Activated CD4-positive, alpha-beta memory T cell treated with anti-CD3 and anti-CD28 coated beads for 36 hours (primary cell): ENCODE measurements around the gene TMEM106C. TPM values are rescaled to one million over a fixed set of nuclear protein-coding genes. Genes with fewer than 3 reads are reported as not detected.

Source experiments
- CTCF ChIA-PET: fragments of 350-600 bp; sonication (Branson Sonifier 250); formaldehyde crosslinking; loops from one replicate; lab custom pipeline; 2021; ENCODE audit warnings: antibody characterized with exemption, inconsistent platforms; lab: Charles Lee
- POLR2A ChIA-PET: fragments of 350-600 bp; sonication (Branson Sonifier 250); formaldehyde crosslinking; loops from one replicate; lab custom pipeline; 2021; ENCODE audit warnings: antibody characterized with exemption; lab: Charles Lee
- DNase-seq: peaks from one replicate; pipeline ENCODE4 v3.0.0-alpha.2; 2020
- H3K27ac Mint-ChIP-seq: one replicate; pipeline ENCODE4 v1.8.0; 2021; ENCODE audit warnings: mixed read lengths
- H3K27me3 Mint-ChIP-seq: one replicate; pipeline ENCODE4 v1.8.0; 2021; ENCODE audit warnings: mixed read lengths
- H3K36me3 Mint-ChIP-seq: one replicate; pipeline ENCODE4 v1.8.0; 2021; ENCODE audit warnings: mixed read lengths
- H3K4me1 Mint-ChIP-seq: one replicate; pipeline ENCODE4 v1.8.0; 2021; ENCODE audit warnings: low read depth, mixed read lengths
- H3K4me3 Mint-ChIP-seq: one replicate; pipeline ENCODE4 v1.8.0; 2021; ENCODE audit warnings: mild to moderate bottlenecking, mixed read lengths
- H3K9me3 Mint-ChIP-seq: one replicate; pipeline ENCODE4 v1.8.0; 2021; ENCODE audit warnings: mixed read lengths
- intact Hi-C: fragments of 100-400 bp; cut with micrococcal nuclease; formaldehyde crosslinking; loops from one replicate; pipeline ENCODE4 v1.15.1; 2023
- total RNA-seq, 2 experiments: library from RNA; stranded (reverse); gene quantifications; one replicate each; pipeline ENCODE4 v1.2.3, GENCODE V29; 2021

TMEM106C gene
- total RNA-seq, 2 experiments from 2014 or later = 179 to 182 TPM

GRCh38 chr12:48013287-48013686 is 49.9 kb downstream of the TMEM106C start:
- peaks cover 26% of the 10 kb centered on the region for H3K27me3 Mint-ChIP-seq
- no peak overlapping the region for H3K27ac Mint-ChIP-seq

DNA sequence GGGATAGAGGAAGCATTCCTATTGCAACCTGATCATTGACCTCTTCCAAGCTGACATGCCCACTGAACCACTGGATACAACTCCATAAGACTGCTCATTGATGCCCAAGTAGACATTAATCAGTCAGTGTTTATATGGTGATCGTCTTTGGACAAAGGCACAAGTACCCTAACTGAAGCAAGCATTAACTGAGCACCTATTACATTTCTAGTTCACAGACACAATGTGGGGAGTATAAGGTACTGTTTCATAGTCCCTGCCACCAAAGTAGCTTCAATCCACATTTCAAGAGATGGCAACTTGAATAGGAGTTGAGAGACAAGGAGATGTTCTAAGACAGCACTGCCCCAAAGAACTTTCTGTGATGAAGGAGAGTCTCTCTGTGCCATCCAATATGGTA is 51.7 kb downstream of the TMEM106C start:
- ChIA-PET POLR2A (no interaction called here), CTCF (no interaction called here)
- intact Hi-C loops = no loop called here
- Mint-ChIP-seq H3K27me3 (peaks cover 13% of the 10 kb centered on the region), H3K27ac (no peak overlapping the region), H3K9me3 (no peaks in the 10 kb centered on the region), H3K4me3 (no peak overlapping the region), H3K36me3 (no peaks in the 10 kb centered on the region), H3K4me1 (no peaks in the 10 kb centered on the region)
- DNase-seq = no peak

More at GRCh38 chr12:48013287-48013686, 49.9 kb downstream of the TMEM106C start:
- CTCF ChIA-PET = no interaction called here
- intact Hi-C loops = no loop called here
- POLR2A ChIA-PET = no interaction called here
- no peak for DNase-seq
- H3K36me3 Mint-ChIP-seq = no peaks in the 10 kb centered on the region
- no peaks in the 10 kb centered on the region for H3K9me3 Mint-ChIP-seq
- no peak overlapping the region for H3K4me3 Mint-ChIP-seq
- H3K4me1 Mint-ChIP-seq = no peaks in the 10 kb centered on the region

DNA sequence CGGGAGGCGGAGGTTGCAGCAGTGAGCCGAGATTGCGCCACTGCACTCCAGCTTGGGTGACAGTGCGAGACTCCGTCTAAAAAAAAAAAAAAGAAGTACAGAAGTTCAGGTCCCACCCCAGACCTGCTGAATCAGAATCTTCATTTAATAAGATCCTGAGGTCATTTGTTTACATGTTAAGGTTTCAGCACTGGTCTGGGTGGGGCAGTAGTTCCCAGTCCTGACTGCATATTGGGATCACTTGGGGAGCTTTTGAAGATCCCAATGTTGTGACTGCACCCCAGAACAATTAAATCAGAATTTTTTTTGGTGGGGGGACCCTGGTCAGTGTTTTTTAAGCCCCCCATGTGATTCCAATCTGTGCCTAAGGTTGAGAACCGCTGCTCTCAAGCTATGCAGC is 52.6 kb downstream of the TMEM106C start:
- no peak for DNase-seq
- no peaks in the 10 kb centered on the region for H3K9me3 Mint-ChIP-seq
- H3K27ac Mint-ChIP-seq = no peak overlapping the region
- no peak overlapping the region for H3K4me3 Mint-ChIP-seq
- ChIA-PET POLR2A (interaction anchor here (0.6 kb wide), 1 partner anchor 735 kb away, joined by 3 read pairs; no protein-coding TSS in a partner anchor), CTCF (no interaction called here)
- peaks cover 11% of the 10 kb centered on the region for H3K27me3 Mint-ChIP-seq
- H3K4me1 Mint-ChIP-seq = no peaks in the 10 kb centered on the region
- H3K36me3 Mint-ChIP-seq = no peaks in the 10 kb centered on the region
- intact Hi-C loops = no loop called here

GRCh38 chr12:48016373-48017020 is 53.1 kb downstream of the TMEM106C start:
- Mint-ChIP-seq H3K4me1 (no peaks in the 10 kb centered on the region), H3K4me3 (no peak overlapping the region), H3K9me3 (no peaks in the 10 kb centered on the region), H3K27ac (no peak overlapping the region), H3K36me3 (no peaks in the 10 kb centered on the region), H3K27me3 (peaks cover 9% of the 10 kb centered on the region)
- ChIA-PET POLR2A (interaction anchor here (0.6 kb wide), 1 partner anchor 734 kb away, joined by 3 read pairs; no protein-coding TSS in a partner anchor), CTCF (no interaction called here)
- intact Hi-C loops = no loop called here
- DNase-seq = no peak

DNA sequence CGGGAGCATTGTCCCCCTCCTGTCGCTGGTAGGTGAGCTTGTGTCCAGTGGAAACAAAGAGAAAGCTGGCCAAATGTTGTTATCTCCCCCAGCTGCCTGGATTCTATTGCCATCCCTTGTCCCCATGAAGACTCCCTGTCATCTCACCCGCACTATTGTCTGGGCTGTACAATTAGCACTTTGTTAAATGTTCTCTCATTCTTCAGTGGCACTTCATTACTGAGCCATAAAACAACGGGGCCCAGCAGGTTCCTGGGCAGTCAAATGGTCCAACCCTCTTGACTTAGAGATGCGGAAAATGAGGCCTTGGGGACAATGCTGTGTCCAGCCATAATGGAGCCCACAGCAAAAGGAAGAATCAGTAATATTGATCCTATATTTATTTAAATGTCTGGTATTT is 54.1 kb downstream of the TMEM106C start:
- DNase-seq = no peak
- H3K9me3 Mint-ChIP-seq = no peaks in the 10 kb centered on the region
- CTCF ChIA-PET = no interaction called here
- peaks cover 12% of the 10 kb centered on the region for H3K27me3 Mint-ChIP-seq
- H3K27ac Mint-ChIP-seq = no peak overlapping the region
- no peak overlapping the region for H3K4me3 Mint-ChIP-seq
- H3K36me3 Mint-ChIP-seq = no peaks in the 10 kb centered on the region
- POLR2A ChIA-PET = no interaction called here
- intact Hi-C loops = no loop called here
- H3K4me1 Mint-ChIP-seq = no peaks in the 10 kb centered on the region

- Mint-ChIP-seq H3K9me3 (no peaks in the 10 kb centered on the region), H3K36me3 (no peaks in the 10 kb centered on the region), H3K27me3 (peaks cover 12% of the 10 kb centered on the region), H3K4me3 (no peak overlapping the region), H3K27ac (no peak overlapping the region), H3K4me1 (no peaks in the 10 kb centered on the region)
- CTCF ChIA-PET = interaction anchor here (0.6 kb wide), 1 partner anchor 171 kb away, joined by 3 read pairs; no protein-coding TSS in a partner anchor
- no peak for DNase-seq
- POLR2A ChIA-PET = no interaction called here
- intact Hi-C loops = no loop called here
These were observed 54.7 kb downstream of the TMEM106C start for GRCh38 chr12:48017921-48018617.

Other genes starting within 250 kb of the TMEM106C start
- not detected for gene ENDOU, start 238.1 kb upstream of the TMEM106C start, total RNA-seq
- 1 to 10 TPM; 2.1 to 2.5 TPM for gene RAPGEF3, start 204.7 kb upstream of the TMEM106C start, total RNA-seq
- gene SLC48A1, start 190.4 kb upstream of the TMEM106C start, total RNA-seq = 10 to 100 TPM; 13.7 to 16.2 TPM
- 100 to 1,000 TPM; 257 to 280 TPM for gene HDAC7, start 143.7 kb upstream of the TMEM106C start, total RNA-seq
- gene VDR, start 58.6 kb upstream of the TMEM106C start, total RNA-seq = 100 to 1,000 TPM; 156 TPM
- gene COL2A1, start 40.9 kb downstream of the TMEM106C start, total RNA-seq = not detected
- gene SENP1, start 142.5 kb downstream of the TMEM106C start, total RNA-seq = 10 to 100 TPM; 37.7 to 41.6 TPM
- gene PFKM, start 155.8 kb downstream of the TMEM106C start, total RNA-seq = 10 to 100 TPM; 55.6 to 56.1 TPM
- 10 to 100 TPM; 31.4 to 33.6 TPM for gene ASB8, start 193.9 kb downstream of the TMEM106C start, total RNA-seq
- gene CCDC184, start 220.0 kb downstream of the TMEM106C start, total RNA-seq = under 1 TPM; 0.36 to 0.40 TPM
- not detected for gene OR10AD1, start 239.7 kb downstream of the TMEM106C start, total RNA-seq